ENCODE data around the gene CACNA1G.

GRCh38 chr17:50589095-50589705 is 28.7 kb downstream of the CACNA1G start:
- TF ChIP-seq CTCF (IDR thresholded peaks at IDR 0.05; ENCODE audit: poor library complexity, severe bottlenecking) (no peak), EZH2 (IDR thresholded peaks at IDR 0.05; ENCODE audit: borderline replicate concordance, insufficient read depth, low read length, poor library complexity, severe bottlenecking) (no peak), POLR2AphosphoS5 (IDR thresholded peaks at IDR 0.05) (no peak), RAD21 (conservative IDR thresholded peaks at IDR 0.05) (no peak), REST (IDR thresholded peaks at IDR 0.05; ENCODE audit: borderline replicate concordance) (no peak), TAF1 (IDR thresholded peaks at IDR 0.05; ENCODE audit: low read depth) (no peak), EP300 (conservative IDR thresholded peaks at IDR 0.05; ENCODE audit: poor library complexity, severe bottlenecking) (no peak), MXI1 (conservative IDR thresholded peaks at IDR 0.05; ENCODE audit: poor library complexity, severe bottlenecking) (no peak), SMC3 (conservative IDR thresholded peaks at IDR 0.05; ENCODE audit: poor library complexity) (no peak)

Measured in neural cell (in vitro differentiated cells).